Activated CD4-positive, alpha-beta T cell treated with anti-CD3 and anti-CD28 coated beads, Interleukin-2, amount 10 ng/mL, durations not matched to agents 24 days and 14 days (primary cell): Measurements from ENCODE around the gene PTPRA. TPM values are rescaled to one million over a fixed set of nuclear protein-coding genes. Genes with fewer than 3 reads are reported as not detected.
A peak's percentile ranks its signal among the peaks of the same experiment; 100 is the strongest.

Experiments
- DNase-seq: peaks from one replicate; pipeline ENCODE4 v3.0.0; 2022
- H3K27ac Mint-ChIP-seq: one replicate; pipeline ENCODE4 v1.8.0; 2022; ENCODE audit warnings: mild to moderate bottlenecking, mixed read lengths
- H3K27me3 Mint-ChIP-seq: one replicate; pipeline ENCODE4 v1.8.0; 2022; ENCODE audit warnings: mixed read lengths
- H3K36me3 Mint-ChIP-seq: one replicate; pipeline ENCODE4 v1.8.0; 2022; ENCODE audit warnings: low read depth, mild to moderate bottlenecking, mixed read lengths
- H3K4me1 Mint-ChIP-seq: one replicate; pipeline ENCODE4 v1.8.0; 2021; ENCODE audit warnings: mixed read lengths
- H3K4me3 Mint-ChIP-seq: one replicate; pipeline ENCODE4 v1.8.0; 2022; ENCODE audit warnings: mild to moderate bottlenecking, moderate library complexity, mixed read lengths
- H3K9me3 Mint-ChIP-seq: one replicate; pipeline ENCODE4 v1.8.0; 2021; ENCODE audit warnings: mixed read lengths
- intact Hi-C: fragments of 100-400 bp; cut with micrococcal nuclease; formaldehyde crosslinking; loops from one replicate; pipeline ENCODE4 v1.15.1; 2023
- total RNA-seq: library from RNA; stranded (reverse); gene quantifications from 2 replicates; pipeline ENCODE4 v1.2.3, GENCODE V29; 2022

PTPRA gene
- total RNA-seq, 1 donor from 2014 or later: 71.5 TPM

- intact Hi-C loops: no loop called here
- Mint-ChIP-seq H3K27ac (peak overlapping the region; percentile 69), H3K36me3 (peaks cover 18% of the 10 kb centered on the region), H3K4me3 (no peak overlapping the region), H3K9me3 (no peaks in the 10 kb centered on the region), H3K4me1 (peaks cover 31% of the 10 kb centered on the region), H3K27me3 (peaks cover 2% of the 10 kb centered on the region)
- DNase-seq: no peak
Measured at GRCh38 chr20:2867081-2867864, 6.0 kb upstream of the PTPRA start.

- Mint-ChIP-seq H3K36me3 (peaks cover 17% of the 10 kb centered on the region), H3K27ac (no peak overlapping the region), H3K4me1 (peaks cover 39% of the 10 kb centered on the region), H3K4me3 (no peak overlapping the region), H3K9me3 (no peaks in the 10 kb centered on the region), H3K27me3 (peaks cover 2% of the 10 kb centered on the region)
- no peak for DNase-seq
- intact Hi-C loops: no loop called here
Measured at GRCh38 chr20:2869381-2869780, 3.9 kb upstream of the PTPRA start.

- no peak for DNase-seq
- Mint-ChIP-seq H3K9me3 (no peaks in the 10 kb centered on the region), H3K4me1 (peaks cover 46% of the 10 kb centered on the region), H3K27ac (peak overlapping the region; percentile 52), H3K4me3 (peak overlapping the region; percentile 67), H3K27me3 (peaks cover 2% of the 10 kb centered on the region), H3K36me3 (peaks cover 21% of the 10 kb centered on the region)
- intact Hi-C loops: loop anchor here (1.0 to 10.0 kb wide), 6 partner anchors 41 to 766 kb away; partner anchors contain the start of genes DNAAF9, NOP56 and STK35
Measured at GRCh38 chr20:2871111-2871465, 2.2 kb upstream of the PTPRA start.

- peaks cover 54% of the 10 kb centered on the region for H3K4me1 Mint-ChIP-seq
- intact Hi-C loops: loop anchor here (1.0 to 10.0 kb wide), 6 partner anchors 40 to 767 kb away; partner anchors contain the start of genes DNAAF9, NOP56 and STK35
- no peaks in the 10 kb centered on the region for H3K9me3 Mint-ChIP-seq
- peak overlapping the region; percentile 96 for H3K4me3 Mint-ChIP-seq
- H3K27ac Mint-ChIP-seq: peak overlapping the region; percentile 96
- peaks cover 26% of the 10 kb centered on the region for H3K36me3 Mint-ChIP-seq
- H3K27me3 Mint-ChIP-seq: peaks cover 2% of the 10 kb centered on the region
- no peak for DNase-seq
Measured at GRCh38 chr20:2871661-2872458, 1.4 kb upstream of the PTPRA start.

GRCh38 chr20:2872459-2873009, 747 bp upstream of the PTPRA start:
- H3K4me1 Mint-ChIP-seq: peaks cover 51% of the 10 kb centered on the region

GRCh38 chr20:2873747-2874041, 413 bp downstream of the PTPRA start:
- DNase-seq: peak; percentile 91
- no peaks in the 10 kb centered on the region for H3K9me3 Mint-ChIP-seq
- peaks cover 2% of the 10 kb centered on the region for H3K27me3 Mint-ChIP-seq
- H3K4me1 Mint-ChIP-seq: peaks cover 49% of the 10 kb centered on the region
- intact Hi-C loops: loop anchor here (1.0 to 10.0 kb wide), 7 partner anchors 33 to 769 kb away; partner anchors contain the start of genes DNAAF9, NOP56, PCED1A and STK35
- peak overlapping the region; percentile 78 for H3K4me3 Mint-ChIP-seq
- H3K36me3 Mint-ChIP-seq: peaks cover 28% of the 10 kb centered on the region
- peak overlapping the region; percentile 81 for H3K27ac Mint-ChIP-seq

More at GRCh38 chr20:2872459-2873009, 747 bp upstream of the PTPRA start:
- Mint-ChIP-seq H3K27ac (peak overlapping the region; percentile 96), H3K4me3 (peak overlapping the region; percentile 96), H3K9me3 (no peaks in the 10 kb centered on the region), H3K36me3 (peaks cover 27% of the 10 kb centered on the region), H3K27me3 (peaks cover 2% of the 10 kb centered on the region)
- DNase-seq: peak; percentile 93
- intact Hi-C loops: loop anchor here (1.0 to 10.0 kb wide), 7 partner anchors 32 to 768 kb away; partner anchors contain the start of genes DNAAF9, NOP56, PCED1A and STK35

GRCh38 chr20:2874456-2874855, 1.2 kb downstream of the PTPRA start:
- Mint-ChIP-seq H3K4me3 (peak overlapping the region; percentile 78), H3K4me1 (peaks cover 52% of the 10 kb centered on the region), H3K36me3 (peaks cover 28% of the 10 kb centered on the region), H3K27ac (peak overlapping the region; percentile 81), H3K9me3 (no peaks in the 10 kb centered on the region), H3K27me3 (peaks cover 2% of the 10 kb centered on the region)
- intact Hi-C loops: loop anchor here (5.0 to 10.0 kb wide), 5 partner anchors 38 to 770 kb away; partner anchors contain the start of genes DNAAF9, NOP56 and STK35
- DNase-seq: peak; percentile 71

- intact Hi-C loops: loop anchor here (10.0 kb wide), 2 partner anchors 529 to 771 kb away; partner anchors contain the start of genes DNAAF9 and STK35
- Mint-ChIP-seq H3K4me3 (peak overlapping the region; percentile 16), H3K27me3 (peaks cover 2% of the 10 kb centered on the region), H3K36me3 (peaks cover 28% of the 10 kb centered on the region), H3K27ac (peak overlapping the region; percentile 26), H3K4me1 (peaks cover 49% of the 10 kb centered on the region), H3K9me3 (no peaks in the 10 kb centered on the region)
- no peak for DNase-seq
Measured at GRCh38 chr20:2875690-2876203, 2.5 kb downstream of the PTPRA start.

- H3K27me3 Mint-ChIP-seq: no peaks in the 10 kb centered on the region
- no peaks in the 10 kb centered on the region for H3K9me3 Mint-ChIP-seq
- no peak overlapping the region for H3K4me3 Mint-ChIP-seq
- peaks cover 32% of the 10 kb centered on the region for H3K4me1 Mint-ChIP-seq
- intact Hi-C loops: loop anchor here (10.0 kb wide), 2 partner anchors 526 to 774 kb away; partner anchors contain the start of genes DNAAF9 and STK35
- no peak overlapping the region for H3K27ac Mint-ChIP-seq
- no peak for DNase-seq
- peaks cover 30% of the 10 kb centered on the region for H3K36me3 Mint-ChIP-seq
Measured at GRCh38 chr20:2878515-2878914, 5.2 kb downstream of the PTPRA start.

GRCh38 chr20:2879146-2879545, 5.9 kb downstream of the PTPRA start:
- Mint-ChIP-seq H3K4me1 (peaks cover 36% of the 10 kb centered on the region), H3K9me3 (no peaks in the 10 kb centered on the region), H3K36me3 (peaks cover 33% of the 10 kb centered on the region), H3K4me3 (no peak overlapping the region), H3K27ac (no peak overlapping the region), H3K27me3 (no peaks in the 10 kb centered on the region)
- intact Hi-C loops: loop anchor here (10.0 kb wide), 2 partner anchors 526 to 774 kb away; partner anchors contain the start of genes DNAAF9 and STK35
- DNase-seq: no peak

GRCh38 chr20:2880650-2881049, 7.4 kb downstream of the PTPRA start:
- Mint-ChIP-seq H3K4me1 (peaks cover 36% of the 10 kb centered on the region), H3K4me3 (no peak overlapping the region), H3K9me3 (no peaks in the 10 kb centered on the region), H3K27me3 (no peaks in the 10 kb centered on the region), H3K36me3 (peaks cover 30% of the 10 kb centered on the region), H3K27ac (no peak overlapping the region)
- no peak for DNase-seq
- intact Hi-C loops: no loop called here

GRCh38 chr20:2883726-2884637, 10.7 kb downstream of the PTPRA start:
- H3K36me3 Mint-ChIP-seq: peaks cover 10% of the 10 kb centered on the region
- intact Hi-C loops: no loop called here
- H3K9me3 Mint-ChIP-seq: no peaks in the 10 kb centered on the region
- peaks cover 27% of the 10 kb centered on the region for H3K4me1 Mint-ChIP-seq
- no peak for DNase-seq
- H3K27me3 Mint-ChIP-seq: no peaks in the 10 kb centered on the region
- H3K4me3 Mint-ChIP-seq: no peak overlapping the region
- H3K27ac Mint-ChIP-seq: no peak overlapping the region
